Type B pancreatic cell (in vitro differentiated cells): ENCODE results near the gene RNF13. TPM values are rescaled to one million over a fixed set of nuclear protein-coding genes. Genes with fewer than 3 reads are reported as not detected.

ENCODE experiments used
- DNase-seq: peaks from one replicate; pipeline ENCODE4 v3.0.0; 2021; ENCODE audit warnings: mixed read lengths; ENCODE audit not compliant: unreplicated experiment; ENCODE audit errors: extremely low spot score
- H3K27ac Mint-ChIP-seq: 2 replicates; pipeline ENCODE4 v1.8.0; 2021; ENCODE audit warnings: mild to moderate bottlenecking, mixed read lengths
- H3K27me3 Mint-ChIP-seq: 2 replicates; pipeline ENCODE4 v1.8.0; 2021; ENCODE audit warnings: mixed read lengths
- H3K36me3 Mint-ChIP-seq: 2 replicates; pipeline ENCODE4 v1.8.0; 2021; ENCODE audit warnings: mixed read lengths
- H3K4me1 Mint-ChIP-seq: one replicate; pipeline ENCODE4 v1.8.0; 2021; ENCODE audit warnings: mixed read lengths; ENCODE audit not compliant: unreplicated experiment
- H3K4me3 Mint-ChIP-seq: 2 replicates; pipeline ENCODE4 v1.8.0; 2021; ENCODE audit warnings: mild to moderate bottlenecking, mixed read lengths
- H3K9me3 Mint-ChIP-seq: 2 replicates; pipeline ENCODE4 v1.8.0; 2021; ENCODE audit warnings: mixed read lengths
- CTCF ChIP-seq: fragments of 200-600 bp; sonication (generic); conservative IDR thresholded peaks from 2 replicates; pipeline ENCODE4 v1.5.0; 2021; ENCODE audit warnings: antibody characterized with exemption, mild to moderate bottlenecking
- total RNA-seq: library from RNA; stranded (reverse); gene quantifications from 2 replicates; pipeline ENCODE4 v1.2.1, GENCODE V29; 2021; ENCODE audit warnings: low replicate concordance

RNF13 gene
- total RNA-seq, 1 donor from 2014 or later, result 40.6 TPM

- TF ChIP-seq CTCF, result no peak
- Mint-ChIP-seq H3K4me3 (no peak overlapping the region), H3K27me3 (peaks cover 3% of the 10 kb centered on the region), H3K9me3 (peaks cover 8% of the 10 kb centered on the region), H3K4me1 (no peaks in the 10 kb centered on the region), H3K36me3 (peaks cover 3% of the 10 kb centered on the region), H3K27ac (no peak overlapping the region)
- no peak for DNase-seq
These were observed 170.6 kb downstream of the RNF13 start for GRCh38 chr3:149983628-149984027.

GRCh38 chr3:149989307-149989706 is 176.3 kb downstream of the RNF13 start:
- no peaks in the 10 kb centered on the region for H3K4me1 Mint-ChIP-seq
- TF ChIP-seq CTCF, result no peak

GRCh38 chr3:149990423-149990948 is 177.5 kb downstream of the RNF13 start:
- no peaks in the 10 kb centered on the region for H3K36me3 Mint-ChIP-seq
- H3K27ac Mint-ChIP-seq, result no peak overlapping the region
- no peak overlapping the region for H3K4me3 Mint-ChIP-seq
- H3K9me3 Mint-ChIP-seq, result peaks cover under 1% of the 10 kb centered on the region
- no peak for TF ChIP-seq CTCF
- peaks cover 3% of the 10 kb centered on the region for H3K27me3 Mint-ChIP-seq
- no peaks in the 10 kb centered on the region for H3K4me1 Mint-ChIP-seq
- no peak for DNase-seq

More at GRCh38 chr3:149989307-149989706, 176.3 kb downstream of the RNF13 start:
- no peak for DNase-seq
- Mint-ChIP-seq H3K4me3 (no peak overlapping the region), H3K27ac (no peak overlapping the region), H3K36me3 (no peaks in the 10 kb centered on the region), H3K9me3 (no peaks in the 10 kb centered on the region), H3K27me3 (peaks cover 3% of the 10 kb centered on the region)

- Mint-ChIP-seq H3K9me3 (peaks cover 5% of the 10 kb centered on the region), H3K4me1 (no peaks in the 10 kb centered on the region), H3K27me3 (peaks cover 3% of the 10 kb centered on the region), H3K36me3 (no peaks in the 10 kb centered on the region), H3K27ac (no peak overlapping the region), H3K4me3 (no peak overlapping the region)
- TF ChIP-seq CTCF, result no peak
- no peak for DNase-seq
These were observed 179.5 kb downstream of the RNF13 start for GRCh38 chr3:149992416-149993058.

- H3K36me3 Mint-ChIP-seq, result no peaks in the 10 kb centered on the region
- H3K27me3 Mint-ChIP-seq, result no peaks in the 10 kb centered on the region
- H3K4me1 Mint-ChIP-seq, result no peaks in the 10 kb centered on the region
- no peak overlapping the region for H3K4me3 Mint-ChIP-seq
- H3K27ac Mint-ChIP-seq, result no peak overlapping the region
- TF ChIP-seq CTCF, result no peak
- no peak for DNase-seq
- peaks cover 5% of the 10 kb centered on the region for H3K9me3 Mint-ChIP-seq
These were observed 185.9 kb downstream of the RNF13 start for GRCh38 chr3:149998946-149999345.
